CD4-positive, alpha-beta T cell (primary cell): ENCODE data around the gene PARPBP. TPM values are rescaled to one million over a fixed set of nuclear protein-coding genes. Genes with fewer than 3 reads are reported as not detected.

Experiments used
- ATAC-seq: fragments of 200-7000 bp; cut with Tn5 transposase; one replicate; pipeline ENCODE4 v1.10.0; 2022; ENCODE audit warnings: mild to moderate bottlenecking; ENCODE audit not compliant: poor library complexity
- CTCF ChIA-PET: fragments of 350-600 bp; sonication (Branson Sonifier 250); formaldehyde crosslinking; loops from one replicate; lab custom pipeline; 2021; ENCODE audit warnings: antibody characterized with exemption, inconsistent platforms; lab: Charles Lee
- POLR2A ChIA-PET: fragments of 350-600 bp; sonication (Branson Sonifier 250); formaldehyde crosslinking; loops from one replicate; lab custom pipeline; 2021; ENCODE audit warnings: antibody characterized with exemption, inconsistent platforms; lab: Charles Lee
- DNase-seq, 14 experiments: peaks; one replicate each; pipeline ENCODE4 v3.0.0-alpha.2; 2013 to 2020; ENCODE audit warnings: mixed read lengths in 2 of 14
- H3K27ac ChIP-seq, 2 donors: one replicate each; pipeline versions ENCODE4 v1.5.1 to v1.7.0; 2013; ENCODE audit warnings: low read length in 2 of 2, low read depth in 1 of 2, mild to moderate bottlenecking in 1 of 2
- H3K27me3 ChIP-seq, 2 experiments: 1 replicate in 1 of 2; 2 replicates in 1 of 2; pipeline versions ENCODE4 v1.6.1 to v1.7.0; 2013; ENCODE audit warnings: low read length in 2 of 2, control low read depth in 1 of 2, mild to moderate bottlenecking in 1 of 2, moderate library complexity in 1 of 2; ENCODE audit not compliant: insufficient read depth in 2 of 2, control insufficient read depth in 1 of 2
- H3K36me3 ChIP-seq: one replicate; pipeline ENCODE4 v1.6.1; 2013; ENCODE audit warnings: low read length, control low read depth; ENCODE audit not compliant: insufficient read depth
- H3K4me1 ChIP-seq: one replicate; pipeline ENCODE4 v1.6.1; 2013; ENCODE audit warnings: low read length, control low read depth; ENCODE audit not compliant: insufficient read depth
- H3K4me3 ChIP-seq: one replicate; pipeline ENCODE4 v1.5.1; 2013; ENCODE audit warnings: mild to moderate bottlenecking, low read length, moderate library complexity
- H3K9me3 ChIP-seq, 2 experiments: 1 replicate in 1 of 2; 2 replicates in 1 of 2; pipeline versions ENCODE4 v1.6.1 to v1.7.0; 2013; ENCODE audit warnings: low read length in 2 of 2, mild to moderate bottlenecking in 2 of 2, control low read depth in 1 of 2, moderate library complexity in 1 of 2; ENCODE audit not compliant: control insufficient read depth in 1 of 2, insufficient read depth in 1 of 2
- H3K27ac Mint-ChIP-seq: one replicate; pipeline ENCODE4 v1.8.0; 2020; ENCODE audit warnings: mixed read lengths
- H3K27me3 Mint-ChIP-seq: one replicate; pipeline ENCODE4 v1.8.0; 2021; ENCODE audit warnings: mixed read lengths
- H3K36me3 Mint-ChIP-seq: one replicate; pipeline ENCODE4 v1.8.0; 2021; ENCODE audit warnings: low read depth, mixed read lengths
- H3K4me1 Mint-ChIP-seq: one replicate; pipeline ENCODE4 v1.8.0; 2021; ENCODE audit warnings: low read depth, mixed read lengths
- H3K4me3 Mint-ChIP-seq: one replicate; pipeline ENCODE4 v1.8.0; 2020; ENCODE audit warnings: mild to moderate bottlenecking, mixed read lengths
- H3K9me3 Mint-ChIP-seq: one replicate; pipeline ENCODE4 v1.8.0; 2020; ENCODE audit warnings: mixed read lengths
- intact Hi-C, 2 experiments: fragments of 100-400 bp; cut with DNase I in 1 of 2; cut with micrococcal nuclease in 1 of 2; formaldehyde crosslinking; loops; one replicate each; pipeline versions ENCODE4 v1.15.1 to v1.9.0; 2023 to 2025; cut with DNase I, micrococcal nuclease
- total RNA-seq, 174 experiments: library from RNA in 2 of 174; stranded (reverse) in 2 of 174; gene quantifications; one replicate each; pipeline ENCODE4 v1.2.3 and lab custom pipeline; 2021 to 2026
- TF ChIP-seq, protein P1 (sequence below): fragments of 200-600 bp; IDR thresholded peaks from one replicate; pipeline ENCODE4 v1.8.0; 2022; ENCODE audit warnings: antibody characterized with exemption, mild to moderate bottlenecking

PARPBP gene
- total RNA-seq, 2 experiments from 2014 or later: 1.1 to 1.5 TPM

DNA sequence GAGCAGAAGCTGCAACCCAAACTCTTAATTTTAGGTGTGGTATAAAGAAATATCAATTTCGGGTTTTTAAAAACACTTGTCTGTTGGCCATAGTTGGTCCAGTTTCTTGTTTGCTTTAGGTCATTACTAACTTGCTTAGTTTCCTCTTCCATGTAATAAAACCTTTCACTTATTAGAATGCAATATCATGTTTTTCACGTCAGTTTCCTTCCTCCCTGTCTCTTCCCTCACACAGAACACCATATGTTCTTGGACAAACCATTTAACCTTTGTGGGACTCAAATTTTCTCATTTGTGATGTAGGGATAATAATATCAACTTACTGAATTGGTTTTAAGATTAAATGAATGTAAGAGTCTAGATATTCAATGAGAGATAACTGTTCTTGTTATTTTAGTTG lies 54.8 kb downstream of the PARPBP start:
- H3K9me3 ChIP-seq: no peaks in the 10 kb centered on the region
- H3K27ac ChIP-seq: no peak overlapping the region
- H3K9me3 Mint-ChIP-seq: no peaks in the 10 kb centered on the region
- H3K27me3 ChIP-seq: no peaks in the 10 kb centered on the region
- H3K36me3 ChIP-seq: no peaks in the 10 kb centered on the region
- H3K4me3 Mint-ChIP-seq: no peak overlapping the region
- no peak overlapping the region for H3K4me3 ChIP-seq
- no peaks in the 10 kb centered on the region for H3K27me3 Mint-ChIP-seq
- ChIA-PET CTCF (interaction anchor here (0.8 to 1.2 kb wide), 2 partner anchors 15 to 39 kb away, joined by 3 read pairs; no protein-coding TSS in a partner anchor), POLR2A (no interaction called here)
- no peak overlapping the region for H3K27ac Mint-ChIP-seq
- no peak for ATAC-seq
- H3K4me1 ChIP-seq: no peaks in the 10 kb centered on the region
- DNase-seq: no peak
- TF ChIP-seq, protein P1, sequence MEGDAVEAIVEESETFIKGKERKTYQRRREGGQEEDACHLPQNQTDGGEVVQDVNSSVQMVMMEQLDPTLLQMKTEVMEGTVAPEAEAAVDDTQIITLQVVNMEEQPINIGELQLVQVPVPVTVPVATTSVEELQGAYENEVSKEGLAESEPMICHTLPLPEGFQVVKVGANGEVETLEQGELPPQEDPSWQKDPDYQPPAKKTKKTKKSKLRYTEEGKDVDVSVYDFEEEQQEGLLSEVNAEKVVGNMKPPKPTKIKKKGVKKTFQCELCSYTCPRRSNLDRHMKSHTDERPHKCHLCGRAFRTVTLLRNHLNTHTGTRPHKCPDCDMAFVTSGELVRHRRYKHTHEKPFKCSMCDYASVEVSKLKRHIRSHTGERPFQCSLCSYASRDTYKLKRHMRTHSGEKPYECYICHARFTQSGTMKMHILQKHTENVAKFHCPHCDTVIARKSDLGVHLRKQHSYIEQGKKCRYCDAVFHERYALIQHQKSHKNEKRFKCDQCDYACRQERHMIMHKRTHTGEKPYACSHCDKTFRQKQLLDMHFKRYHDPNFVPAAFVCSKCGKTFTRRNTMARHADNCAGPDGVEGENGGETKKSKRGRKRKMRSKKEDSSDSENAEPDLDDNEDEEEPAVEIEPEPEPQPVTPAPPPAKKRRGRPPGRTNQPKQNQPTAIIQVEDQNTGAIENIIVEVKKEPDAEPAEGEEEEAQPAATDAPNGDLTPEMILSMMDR: no peak
- intact Hi-C loops: no loop called here
- no peaks in the 10 kb centered on the region for H3K36me3 Mint-ChIP-seq
- H3K4me1 Mint-ChIP-seq: no peaks in the 10 kb centered on the region

DNA sequence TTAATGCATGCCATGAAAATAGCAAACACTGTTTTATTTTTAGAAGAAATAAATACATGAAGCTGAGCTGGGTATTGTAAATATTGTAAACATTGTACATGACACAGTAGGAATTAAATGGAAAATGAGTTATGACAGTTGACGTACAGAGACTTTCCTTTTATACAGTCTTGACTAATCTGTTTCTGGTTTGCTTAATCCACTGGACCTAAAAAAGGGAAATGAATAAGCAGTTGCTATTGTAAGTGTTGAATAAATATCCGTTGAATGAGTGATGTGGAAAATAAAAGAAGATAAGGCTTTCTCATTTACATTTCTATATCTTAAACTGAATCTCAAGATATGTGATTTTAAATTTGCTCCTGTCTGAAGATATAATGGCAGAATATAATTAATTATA lies 62.7 kb downstream of the PARPBP start:
- Mint-ChIP-seq H3K4me3 (no peak overlapping the region), H3K27me3 (no peaks in the 10 kb centered on the region), H3K9me3 (no peaks in the 10 kb centered on the region), H3K4me1 (no peaks in the 10 kb centered on the region), H3K27ac (no peak overlapping the region), H3K36me3 (no peaks in the 10 kb centered on the region)
- H3K4me3 ChIP-seq: no peak overlapping the region
- no peak overlapping the region for H3K27ac ChIP-seq
- CTCF ChIA-PET: no interaction called here
- POLR2A ChIA-PET: no interaction called here
- H3K4me1 ChIP-seq: no peaks in the 10 kb centered on the region
- ATAC-seq (no peak), DNase-seq (no peak)
- no peaks in the 10 kb centered on the region for H3K36me3 ChIP-seq
- H3K27me3 ChIP-seq: no peaks in the 10 kb centered on the region
- intact Hi-C loops: no loop called here
- TF ChIP-seq, protein P1: no peak
- no peaks in the 10 kb centered on the region for H3K9me3 ChIP-seq

DNA sequence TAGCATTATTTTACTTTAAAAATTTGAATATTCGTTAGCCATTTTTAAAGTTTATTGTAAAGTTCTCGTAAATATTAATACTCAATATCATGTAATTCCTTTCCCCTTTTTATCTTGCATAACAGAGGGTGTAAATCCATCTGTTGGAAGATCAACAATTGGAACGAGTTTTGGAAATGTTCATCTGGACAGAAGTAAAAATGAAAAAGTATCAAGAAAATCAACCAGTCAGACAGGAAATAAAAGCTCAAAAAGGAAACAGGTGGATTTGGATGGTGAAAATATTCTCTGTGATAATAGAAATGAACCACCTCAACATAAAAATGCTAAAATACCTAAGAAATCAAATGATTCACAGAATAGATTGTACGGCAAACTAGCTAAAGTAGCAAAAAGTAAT lies 75.8 kb downstream of the PARPBP start:
- no peak overlapping the region for H3K4me3 ChIP-seq
- H3K27me3 ChIP-seq: no peaks in the 10 kb centered on the region
- no peaks in the 10 kb centered on the region for H3K4me1 Mint-ChIP-seq
- POLR2A ChIA-PET: no interaction called here
- no peak overlapping the region for H3K4me3 Mint-ChIP-seq
- no peak for DNase-seq
- no peak overlapping the region for H3K27ac ChIP-seq
- H3K9me3 Mint-ChIP-seq: no peaks in the 10 kb centered on the region
- no peak for ATAC-seq
- TF ChIP-seq, protein P1: no peak
- intact Hi-C loops: no loop called here
- H3K4me1 ChIP-seq: no peaks in the 10 kb centered on the region
- no peaks in the 10 kb centered on the region for H3K9me3 ChIP-seq
- no peak overlapping the region for H3K27ac Mint-ChIP-seq
- H3K36me3 ChIP-seq: no peaks in the 10 kb centered on the region
- H3K36me3 Mint-ChIP-seq: no peaks in the 10 kb centered on the region
- CTCF ChIA-PET: no interaction called here
- no peaks in the 10 kb centered on the region for H3K27me3 Mint-ChIP-seq
